NCI-H2196 (cell line): ENCODE results near the gene TOR3A.

Source experiments
- DNase-seq: peaks from one replicate; lab custom pipeline; 2025; ENCODE audit not compliant: unreplicated experiment; lab: John Stamatoyannopoulos, UW

The TOR3A gene

GRCh38 chr1:179142889-179143299, 61.0 kb downstream of the TOR3A start:
- no peak for DNase-seq

GRCh38 chr1:179143322-179143721, 61.5 kb downstream of the TOR3A start:
- DNase-seq, result no peak

GRCh38 chr1:179144626-179145025, 62.8 kb downstream of the TOR3A start:
- no peak for DNase-seq

GRCh38 chr1:179145521-179145920, 63.7 kb downstream of the TOR3A start:
- no peak for DNase-seq
